ENCODE results near the gene STXBP5L. TPM values are rescaled to one million over a fixed set of nuclear protein-coding genes. Genes with fewer than 3 reads are reported as not detected.

Gene STXBP5L
- total and polyA plus RNA-seq, 7 experiments from 2014 or later, result not detected

- CTCF ChIA-PET, result no interaction called here
Observed at GRCh38 chr3:121243208-121243607, 335.2 kb downstream of the STXBP5L start.

GRCh38 chr3:121252676-121253075 lies 344.7 kb downstream of the STXBP5L start:
- POLR2A ChIA-PET, result no interaction called here
- H3K9me3 ChIP-seq (ENCODE audit: control insufficient read depth in 2 of 3, low read length in 3 of 3), result no peaks in the 10 kb centered on the region
- no peak overlapping the region for H3K4me3 ChIP-seq (ENCODE audit: low read length)
- Mint-ChIP-seq H3K9me3 (peaks cover 0 to 12% (median 0%) of the 10 kb centered on the region in 11 donors), H3K27me3 (peaks cover 0 to 4% (median 0%) of the 10 kb centered on the region in 5 donors), H3K27ac (no peak overlapping the region), H3K36me3 (no peaks in the 10 kb centered on the region), H3K4me1 (no peaks in the 10 kb centered on the region), H3K4me3 (no peak overlapping the region)
- no peaks in the 10 kb centered on the region for H3K36me3 ChIP-seq (ENCODE audit: control insufficient read depth in 2 of 3, insufficient read depth in 3 of 3, low read length in 3 of 3)
- H3K27me3 ChIP-seq (ENCODE audit: control insufficient read depth in 2 of 2, insufficient read depth in 2 of 2, low read length in 2 of 2), result no peaks in the 10 kb centered on the region
- DNase-seq, result no peak
- CTCF ChIA-PET, result no interaction called here
- no peak overlapping the region for H3K27ac ChIP-seq (ENCODE audit: low read depth, low read length)
- no peaks in the 10 kb centered on the region for H3K4me1 ChIP-seq (ENCODE audit: control insufficient read depth in 2 of 2, insufficient read depth in 2 of 2, low read length in 2 of 2)
- intact Hi-C loops (cut with micrococcal nuclease), result no loop called here
- ATAC-seq, result no peak

More at GRCh38 chr3:121243208-121243607, 335.2 kb downstream of the STXBP5L start:
- peaks cover 0 to 6% (median 1%) of the 10 kb centered on the region in 11 donors for H3K9me3 Mint-ChIP-seq
- Histone ChIP-seq H3K4me1 (ENCODE audit: control insufficient read depth in 2 of 2, insufficient read depth in 2 of 2, low read length in 2 of 2) (no peaks in the 10 kb centered on the region), H3K27ac (ENCODE audit: low read depth, low read length) (no peak overlapping the region), H3K36me3 (ENCODE audit: control insufficient read depth in 2 of 3, insufficient read depth in 3 of 3, low read length in 3 of 3) (no peaks in the 10 kb centered on the region), H3K4me3 (ENCODE audit: low read length) (no peak overlapping the region), H3K9me3 (ENCODE audit: control insufficient read depth in 2 of 3, low read length in 3 of 3) (no peaks in the 10 kb centered on the region), H3K27me3 (ENCODE audit: control insufficient read depth in 2 of 2, insufficient read depth in 2 of 2, low read length in 2 of 2) (no peaks in the 10 kb centered on the region)
- H3K27me3 Mint-ChIP-seq, result no peaks in the 10 kb centered on the region
- POLR2A ChIA-PET, result no interaction called here
- no peak for DNase-seq
- H3K4me1 Mint-ChIP-seq, result no peaks in the 10 kb centered on the region
- H3K36me3 Mint-ChIP-seq, result no peaks in the 10 kb centered on the region
- intact Hi-C loops (cut with micrococcal nuclease), result no loop called here
- no peak for ATAC-seq
- H3K27ac Mint-ChIP-seq, result no peak overlapping the region
- no peak overlapping the region for H3K4me3 Mint-ChIP-seq

- ATAC-seq (no peak), DNase-seq (no peak)
- H3K27ac ChIP-seq (ENCODE audit: low read depth, low read length), result no peak overlapping the region
- H3K4me1 ChIP-seq (ENCODE audit: control insufficient read depth in 2 of 2, insufficient read depth in 2 of 2, low read length in 2 of 2), result no peaks in the 10 kb centered on the region
- H3K9me3 Mint-ChIP-seq, result peaks cover 0 to 32% (median 19%) of the 10 kb centered on the region in 11 donors
- intact Hi-C loops (cut with micrococcal nuclease), result no loop called here
- H3K36me3 ChIP-seq (ENCODE audit: control insufficient read depth in 2 of 3, insufficient read depth in 3 of 3, low read length in 3 of 3), result no peaks in the 10 kb centered on the region
- H3K4me3 ChIP-seq (ENCODE audit: low read length), result no peak overlapping the region
- no peaks in the 10 kb centered on the region for H3K27me3 Mint-ChIP-seq
- no peaks in the 10 kb centered on the region for H3K4me1 Mint-ChIP-seq
- H3K9me3 ChIP-seq (ENCODE audit: control insufficient read depth in 2 of 3, low read length in 3 of 3), result no peaks in the 10 kb centered on the region
- CTCF ChIA-PET, result no interaction called here
- no peak overlapping the region for H3K27ac Mint-ChIP-seq
- no peaks in the 10 kb centered on the region for H3K36me3 Mint-ChIP-seq
- H3K4me3 Mint-ChIP-seq, result no peak overlapping the region
- POLR2A ChIA-PET, result no interaction called here
- H3K27me3 ChIP-seq (ENCODE audit: control insufficient read depth in 2 of 2, insufficient read depth in 2 of 2, low read length in 2 of 2), result no peaks in the 10 kb centered on the region
Observed at GRCh38 chr3:121269389-121269788, 361.4 kb downstream of the STXBP5L start.

GRCh38 chr3:121274411-121274810 lies 366.4 kb downstream of the STXBP5L start:
- no peaks in the 10 kb centered on the region for H3K9me3 ChIP-seq (ENCODE audit: control insufficient read depth in 2 of 3, low read length in 3 of 3)
- POLR2A ChIA-PET, result no interaction called here
- Mint-ChIP-seq H3K9me3 (peaks cover 0 to 61% (median 24%) of the 10 kb centered on the region in 11 donors), H3K4me1 (no peaks in the 10 kb centered on the region), H3K27me3 (no peaks in the 10 kb centered on the region), H3K4me3 (no peak overlapping the region), H3K27ac (no peak overlapping the region), H3K36me3 (peaks cover 0 to 4% (median 0%) of the 10 kb centered on the region in 5 donors)
- no peak overlapping the region for H3K27ac ChIP-seq (ENCODE audit: low read depth, low read length)
- intact Hi-C loops (cut with micrococcal nuclease), result no loop called here
- H3K36me3 ChIP-seq (ENCODE audit: control insufficient read depth in 2 of 3, insufficient read depth in 3 of 3, low read length in 3 of 3), result no peaks in the 10 kb centered on the region
- DNase-seq, result no peak
- H3K27me3 ChIP-seq (ENCODE audit: control insufficient read depth in 2 of 2, insufficient read depth in 2 of 2, low read length in 2 of 2), result no peaks in the 10 kb centered on the region
- ATAC-seq, result no peak
- CTCF ChIA-PET, result no interaction called here
- H3K4me3 ChIP-seq (ENCODE audit: low read length), result no peak overlapping the region
- H3K4me1 ChIP-seq (ENCODE audit: control insufficient read depth in 2 of 2, insufficient read depth in 2 of 2, low read length in 2 of 2), result no peaks in the 10 kb centered on the region

- intact Hi-C loops (cut with micrococcal nuclease), result no loop called here
- CTCF ChIA-PET, result no interaction called here
- no peak for ATAC-seq
Observed at GRCh38 chr3:121295452-121295851, 387.4 kb downstream of the STXBP5L start.

GRCh38 chr3:121295979-121296378 lies 388.0 kb downstream of the STXBP5L start:
- no peaks in the 10 kb centered on the region for H3K9me3 ChIP-seq (ENCODE audit: control insufficient read depth in 2 of 3, low read length in 3 of 3)
- no peaks in the 10 kb centered on the region for H3K4me1 ChIP-seq (ENCODE audit: control insufficient read depth in 2 of 2, insufficient read depth in 2 of 2, low read length in 2 of 2)
- CTCF ChIA-PET, result no interaction called here
- Mint-ChIP-seq H3K27ac (no peak overlapping the region), H3K4me1 (no peaks in the 10 kb centered on the region), H3K4me3 (no peak overlapping the region), H3K27me3 (peaks cover 0 to 5% (median 0%) of the 10 kb centered on the region in 5 donors), H3K36me3 (no peaks in the 10 kb centered on the region), H3K9me3 (peaks cover 0 to 23% (median 0%) of the 10 kb centered on the region in 11 donors)
- H3K36me3 ChIP-seq (ENCODE audit: control insufficient read depth in 2 of 3, insufficient read depth in 3 of 3, low read length in 3 of 3), result no peaks in the 10 kb centered on the region
- POLR2A ChIA-PET, result no interaction called here
- H3K4me3 ChIP-seq (ENCODE audit: low read length), result no peak overlapping the region
- intact Hi-C loops (cut with micrococcal nuclease), result no loop called here
- no peaks in the 10 kb centered on the region for H3K27me3 ChIP-seq (ENCODE audit: control insufficient read depth in 2 of 2, insufficient read depth in 2 of 2, low read length in 2 of 2)
- no peak for ATAC-seq
- H3K27ac ChIP-seq (ENCODE audit: low read depth, low read length), result no peak overlapping the region
- no peak for DNase-seq

More at GRCh38 chr3:121295452-121295851, 387.4 kb downstream of the STXBP5L start:
- Mint-ChIP-seq H3K27ac (no peak overlapping the region), H3K9me3 (peaks cover 0 to 21% (median 3%) of the 10 kb centered on the region in 11 donors), H3K4me1 (no peaks in the 10 kb centered on the region), H3K4me3 (no peak overlapping the region), H3K27me3 (peaks cover 0 to 5% (median 0%) of the 10 kb centered on the region in 5 donors), H3K36me3 (no peaks in the 10 kb centered on the region)
- Histone ChIP-seq H3K27ac (ENCODE audit: low read depth, low read length) (no peak overlapping the region), H3K4me1 (ENCODE audit: control insufficient read depth in 2 of 2, insufficient read depth in 2 of 2, low read length in 2 of 2) (no peaks in the 10 kb centered on the region), H3K9me3 (ENCODE audit: control insufficient read depth in 2 of 3, low read length in 3 of 3) (no peaks in the 10 kb centered on the region), H3K27me3 (ENCODE audit: control insufficient read depth in 2 of 2, insufficient read depth in 2 of 2, low read length in 2 of 2) (no peaks in the 10 kb centered on the region), H3K4me3 (ENCODE audit: low read length) (no peak overlapping the region), H3K36me3 (ENCODE audit: control insufficient read depth in 2 of 3, insufficient read depth in 3 of 3, low read length in 3 of 3) (no peaks in the 10 kb centered on the region)
- DNase-seq, result no peak
- POLR2A ChIA-PET, result no interaction called here

- H3K4me3 Mint-ChIP-seq, result no peak overlapping the region
- no peak for DNase-seq
- Histone ChIP-seq H3K9me3 (ENCODE audit: control insufficient read depth in 2 of 3, low read length in 3 of 3) (no peaks in the 10 kb centered on the region), H3K4me1 (ENCODE audit: control insufficient read depth in 2 of 2, insufficient read depth in 2 of 2, low read length in 2 of 2) (no peaks in the 10 kb centered on the region), H3K4me3 (ENCODE audit: low read length) (no peak overlapping the region), H3K36me3 (ENCODE audit: control insufficient read depth in 2 of 3, insufficient read depth in 3 of 3, low read length in 3 of 3) (no peaks in the 10 kb centered on the region), H3K27ac (ENCODE audit: low read depth, low read length) (no peak overlapping the region), H3K27me3 (ENCODE audit: control insufficient read depth in 2 of 2, insufficient read depth in 2 of 2, low read length in 2 of 2) (no peaks in the 10 kb centered on the region)
- no peak overlapping the region for H3K27ac Mint-ChIP-seq
- no peaks in the 10 kb centered on the region for H3K36me3 Mint-ChIP-seq
- peaks cover 0 to 6% (median 0%) of the 10 kb centered on the region in 11 donors for H3K9me3 Mint-ChIP-seq
- intact Hi-C loops (cut with micrococcal nuclease), result no loop called here
- H3K27me3 Mint-ChIP-seq, result peaks cover 0 to 6% (median 5%) of the 10 kb centered on the region in 5 donors
- POLR2A ChIA-PET, result no interaction called here
- ATAC-seq, result no peak
- H3K4me1 Mint-ChIP-seq, result no peaks in the 10 kb centered on the region
- CTCF ChIA-PET, result no interaction called here
Observed at GRCh38 chr3:121324320-121324719, 416.3 kb downstream of the STXBP5L start.

Measured in naive thymus-derived CD4-positive, alpha-beta T cell (primary cell).